GM21528 (cell line): ENCODE results near the gene CASK.

ENCODE experiments used
- ATAC-seq: cut with Tn5 transposase; IDR thresholded peaks from one replicate; pipeline ENCODE4 v1.9.1; 2021; ENCODE audit warnings: mild to moderate bottlenecking, moderate library complexity; ENCODE audit not compliant: unreplicated experiment, low FRiP score

The CASK gene

GRCh38 chrX:41599507-41599906, 323.8 kb downstream of the CASK start:
- ATAC-seq, result no peak

GRCh38 chrX:41596596-41596995, 326.8 kb downstream of the CASK start:
- ATAC-seq, result peak; percentile 81

- no peak for ATAC-seq
Observed at GRCh38 chrX:41594634-41595033, 328.7 kb downstream of the CASK start.

- no peak for ATAC-seq
Observed at GRCh38 chrX:41591906-41592305, 331.4 kb downstream of the CASK start.

- no peak for ATAC-seq
Observed at GRCh38 chrX:41590641-41591040, 332.7 kb downstream of the CASK start.

GRCh38 chrX:41589634-41590270, 333.6 kb downstream of the CASK start:
- no peak for ATAC-seq

DNA sequence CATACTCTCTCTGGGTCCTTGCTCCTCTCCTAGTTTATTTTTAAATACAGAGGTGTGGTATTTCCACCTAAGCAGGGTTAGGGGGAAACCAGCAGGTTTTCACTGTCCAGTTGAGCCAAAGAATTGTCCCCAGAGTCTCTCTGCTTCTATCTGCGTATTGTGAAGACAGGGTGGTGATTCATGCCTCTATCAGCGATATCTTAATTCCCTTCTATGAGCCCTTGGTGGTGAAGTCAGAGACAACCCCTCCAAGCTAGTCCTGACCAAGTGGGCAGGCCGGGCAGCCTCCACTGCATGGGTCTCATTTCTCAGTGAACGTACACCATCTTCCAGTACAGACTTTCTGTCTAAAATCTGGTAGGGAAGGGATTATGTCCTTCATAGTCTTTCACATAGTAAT, 335.1 kb downstream of the CASK start:
- ATAC-seq, result no peak

GRCh38 chrX:41580423-41581064, 342.8 kb downstream of the CASK start:
- no peak for ATAC-seq

DNA sequence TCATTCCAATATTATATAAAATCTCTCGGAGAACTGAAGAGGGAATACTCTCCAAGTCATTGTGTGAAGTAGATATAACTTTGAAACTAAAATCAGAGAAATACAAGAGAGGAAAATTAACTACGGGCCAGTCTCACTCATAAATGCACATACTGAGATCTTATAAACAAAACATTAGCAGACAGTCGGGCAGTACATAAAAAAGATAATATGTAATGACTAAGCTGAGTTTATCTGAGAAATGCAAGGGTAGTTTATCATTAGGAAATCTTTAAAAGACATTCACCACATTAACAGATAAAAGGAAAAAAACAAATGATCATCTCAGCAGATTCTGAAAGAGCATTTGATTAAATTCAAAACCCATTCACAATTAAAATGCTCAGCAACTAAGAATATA, 359.5 kb downstream of the CASK start:
- no peak for ATAC-seq

DNA sequence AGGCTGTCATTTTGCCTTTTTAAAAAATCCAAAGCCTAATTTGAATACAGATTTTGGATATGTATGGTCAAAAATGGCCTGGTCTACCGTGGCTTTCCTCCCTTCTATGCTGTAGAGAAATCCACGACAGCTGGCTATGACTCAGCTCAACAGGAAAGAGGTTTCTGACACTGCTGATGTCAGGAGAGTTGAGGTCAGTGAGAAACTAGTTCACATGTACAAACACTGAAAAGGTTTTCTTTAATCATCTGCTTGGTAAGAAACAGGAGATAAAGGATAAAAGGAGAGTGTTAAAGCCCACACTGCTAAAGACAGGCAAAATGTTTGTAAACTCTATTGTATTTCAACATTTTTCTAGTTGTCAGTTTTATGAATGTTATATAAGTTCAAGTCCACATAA, 362.3 kb downstream of the CASK start:
- peak; percentile 87 for ATAC-seq

DNA sequence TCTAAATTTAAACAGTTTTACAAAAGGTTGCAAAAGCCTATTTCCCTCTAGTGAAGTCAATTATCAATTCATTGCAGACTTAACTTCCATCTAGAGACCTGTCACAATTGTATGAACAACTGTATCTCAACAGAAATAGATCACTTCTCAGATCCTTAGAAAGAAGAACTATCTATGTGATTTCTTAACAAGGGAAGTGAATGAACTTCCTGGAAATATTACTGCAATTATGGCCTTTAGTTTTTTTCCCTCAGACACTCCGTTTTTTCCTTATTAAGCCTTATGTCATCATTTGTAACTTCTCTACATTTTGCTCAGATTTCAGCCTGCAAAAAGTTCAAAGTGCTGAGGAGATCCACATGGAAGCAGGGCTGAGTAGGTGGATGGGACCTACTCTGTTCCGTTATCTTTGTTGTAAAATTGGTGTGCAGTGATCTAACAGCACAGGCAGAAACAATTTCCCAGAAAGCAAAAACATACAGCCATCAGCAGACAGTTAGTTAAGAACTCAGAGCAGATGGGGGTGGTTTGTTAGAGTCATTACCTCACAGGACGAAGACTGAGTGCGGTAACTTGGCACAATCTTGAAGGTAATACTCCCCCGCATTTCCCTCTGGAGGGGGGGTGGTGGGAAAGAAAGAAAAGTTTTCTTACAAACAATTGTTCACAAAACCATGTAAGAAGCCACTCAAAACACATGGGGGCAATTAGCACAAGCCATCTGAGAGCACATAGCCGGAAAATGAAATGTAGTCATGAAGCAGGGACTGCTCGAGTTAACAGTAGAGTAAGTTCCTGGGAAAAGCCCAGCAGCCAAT, 363.9 kb downstream of the CASK start:
- ATAC-seq, result no peak

DNA sequence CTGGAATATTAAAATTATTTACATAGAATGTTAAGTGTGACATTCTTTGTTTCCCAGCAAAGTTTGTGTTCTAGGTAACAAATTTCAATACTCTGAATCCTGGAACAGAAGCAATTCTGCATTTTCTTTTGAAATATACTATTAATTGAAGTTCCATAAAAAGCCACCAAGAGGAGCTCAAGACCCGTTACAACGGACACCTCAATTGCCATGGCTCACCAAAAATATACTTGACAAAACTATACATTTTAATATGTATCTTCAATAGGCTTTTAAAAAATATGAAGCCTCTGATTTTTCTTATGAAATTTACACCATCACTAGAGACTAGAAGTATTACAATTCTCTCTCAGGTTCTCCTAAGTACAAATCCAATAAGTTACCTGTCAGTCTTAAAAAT, 364.8 kb downstream of the CASK start:
- no peak for ATAC-seq

DNA sequence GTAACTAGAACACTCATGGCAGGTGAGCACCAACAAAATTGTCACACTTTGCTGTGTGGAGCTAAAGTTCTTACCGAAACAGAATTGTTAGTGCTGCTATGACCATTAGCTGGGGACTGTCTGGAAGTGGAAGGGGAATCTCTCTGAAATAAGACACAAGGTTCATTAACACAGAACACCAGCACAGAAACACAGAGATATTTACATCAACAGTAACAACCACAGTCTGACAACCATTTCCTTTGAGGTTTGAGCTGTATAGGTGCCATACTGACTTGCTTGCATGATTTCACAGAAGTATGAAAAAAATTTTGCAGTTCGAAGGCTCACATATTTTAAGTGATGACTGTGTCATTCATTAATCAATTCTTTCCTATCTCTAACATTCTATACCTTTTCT, 366.4 kb downstream of the CASK start:
- ATAC-seq, result no peak

GRCh38 chrX:41553688-41554087, 369.7 kb downstream of the CASK start:
- ATAC-seq, result no peak

GRCh38 chrX:41548411-41548810, 374.9 kb downstream of the CASK start:
- ATAC-seq, result no peak

GRCh38 chrX:41543668-41544067, 379.7 kb downstream of the CASK start:
- no peak for ATAC-seq

DNA sequence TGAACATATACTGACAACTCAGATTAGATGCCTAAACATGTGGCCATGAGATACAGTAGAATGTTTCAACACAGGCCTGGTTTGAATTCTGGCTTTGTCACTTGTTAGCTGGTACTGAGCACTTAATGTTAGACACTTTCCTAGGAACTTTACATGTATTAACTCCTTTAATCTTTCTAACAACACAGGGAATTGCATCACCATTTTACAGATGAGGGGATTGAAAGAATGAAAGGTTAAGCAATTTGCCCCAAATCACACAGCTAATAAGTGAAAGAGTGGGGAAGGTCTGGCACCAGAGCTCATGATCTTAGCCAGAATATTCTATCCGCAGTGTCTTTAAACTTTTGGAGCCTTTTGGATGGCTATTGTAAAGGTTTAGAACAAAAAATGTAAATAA, 380.3 kb downstream of the CASK start:
- no peak for ATAC-seq

DNA sequence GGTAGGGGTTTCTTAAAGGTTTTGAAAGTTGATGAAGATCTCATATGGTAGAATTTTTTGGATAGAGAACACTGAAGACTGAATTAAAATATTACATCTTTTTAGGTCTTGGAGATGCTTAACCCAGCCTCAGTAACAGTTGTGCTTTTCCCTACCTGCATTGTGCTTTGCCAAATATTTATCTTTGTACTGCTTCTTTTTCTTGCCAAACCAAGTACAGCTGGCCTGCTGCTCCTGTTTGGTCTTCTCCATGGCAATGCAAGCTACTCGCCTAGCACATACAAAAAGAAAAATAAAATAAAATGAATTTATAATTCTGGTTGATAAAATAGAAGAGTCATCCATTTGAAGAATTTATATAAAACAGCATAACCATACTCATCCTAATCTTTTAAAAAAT, 380.8 kb downstream of the CASK start:
- no peak for ATAC-seq

GRCh38 chrX:41542135-41542534, 381.2 kb downstream of the CASK start:
- no peak for ATAC-seq

- no peak for ATAC-seq
Observed at GRCh38 chrX:41541386-41541785, 382.0 kb downstream of the CASK start.

- ATAC-seq, result no peak
Observed at GRCh38 chrX:41538707-41539106, 384.6 kb downstream of the CASK start.

DNA sequence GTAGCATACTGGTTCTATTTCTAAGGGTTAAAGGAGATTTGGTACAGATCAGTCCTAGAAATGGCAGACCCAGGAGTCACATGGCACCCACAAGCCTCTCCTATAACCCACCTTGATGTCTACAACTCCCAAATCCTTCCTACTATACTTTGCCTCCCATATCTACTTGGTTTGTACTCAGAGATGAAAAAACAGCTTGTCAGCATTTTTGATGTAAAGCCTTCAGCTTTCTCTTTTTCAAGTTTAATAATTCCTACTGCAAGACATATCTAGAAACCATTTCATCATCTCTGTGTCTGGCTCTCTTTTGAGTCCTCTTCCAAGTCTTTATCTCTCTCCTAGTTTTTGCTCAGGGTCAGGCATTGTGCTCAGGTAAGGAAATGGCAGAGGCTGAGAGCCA, 393.3 kb downstream of the CASK start:
- ATAC-seq, result no peak
